Measurements from ENCODE around the gene AGAP2.
A peak's percentile ranks its signal among the peaks of the same experiment; 100 is the strongest.
"Not testable (repeated sequence)": the region's sequence is repeated elsewhere in the genome, so short reads cannot be mapped to it uniquely, and the experiment has no call there.

Gene AGAP2

DNA sequence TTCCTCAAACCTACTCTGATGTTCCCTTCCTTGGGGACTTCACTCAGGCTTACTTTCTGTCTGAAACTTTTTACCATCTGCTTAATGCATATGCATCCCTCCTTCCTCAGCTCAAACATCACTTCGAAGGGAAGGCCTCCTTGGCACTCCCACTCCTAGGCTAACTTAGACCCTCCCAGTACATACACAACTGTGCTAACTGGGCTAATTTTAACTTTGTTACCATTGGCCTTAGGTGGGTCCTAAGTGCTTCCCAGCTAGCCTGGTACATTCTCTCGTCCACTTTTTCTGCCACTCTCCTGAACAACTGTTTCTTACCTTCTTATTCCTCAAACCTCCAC lies 37.7 kb upstream of the AGAP2 start:
- Histone ChIP-seq H3K4me1 (ENCODE audit: insufficient read depth, low read length) (peaks cover 5% of the 10 kb centered on the region), H3K27ac (ENCODE audit: low read depth, low read length) (no peak overlapping the region), H3K9ac (ENCODE audit: low read length) (no peak overlapping the region), H3K27me3 (ENCODE audit: control insufficient read depth in 1 of 2, insufficient read depth in 2 of 2, low read length in 2 of 2) (no peaks in the 10 kb centered on the region), H3K36me3 (ENCODE audit: insufficient read depth, low read length) (peaks cover 10% of the 10 kb centered on the region), H3K4me3 (ENCODE audit: low read depth in 1 of 2, low read length in 2 of 2) (no peak overlapping the region), H3K9me3 (ENCODE audit: low read length) (no peaks in the 10 kb centered on the region)

DNA sequence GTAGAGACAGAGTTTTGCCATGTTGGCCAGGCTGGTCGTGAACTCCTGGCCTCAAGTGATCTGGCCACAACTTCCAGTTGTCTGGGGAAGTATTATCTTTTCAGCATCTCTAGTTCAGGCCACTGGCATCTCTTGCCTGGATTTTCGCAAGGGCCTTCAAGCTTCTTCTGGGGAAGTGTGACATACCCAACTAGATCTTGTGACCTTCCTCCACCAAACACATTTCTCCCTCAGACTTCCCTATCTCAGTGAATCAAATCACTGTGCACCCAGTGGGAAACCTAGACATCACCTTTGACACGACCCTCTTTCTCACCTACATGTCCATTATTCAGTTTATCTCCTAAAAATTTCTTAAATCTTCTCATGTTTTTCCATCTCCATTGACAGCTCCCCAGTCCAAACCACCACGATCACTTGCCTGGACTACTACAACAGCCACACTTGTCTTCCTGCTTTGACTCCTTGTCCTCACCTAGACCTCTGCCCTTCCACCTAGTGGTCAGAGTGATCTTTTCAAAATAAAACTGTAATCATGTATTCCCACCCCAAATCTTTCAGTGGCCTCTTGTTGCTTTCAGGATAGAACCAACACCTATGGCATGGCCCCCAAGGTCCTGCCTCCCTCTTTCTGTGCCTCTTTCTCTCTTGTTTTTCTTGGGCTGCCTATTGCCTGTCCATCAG lies 37.2 kb upstream of the AGAP2 start:
- H3K36me3 ChIP-seq (ENCODE audit: insufficient read depth, low read length) = peaks cover 9% of the 10 kb centered on the region
- H3K4me1 ChIP-seq (ENCODE audit: insufficient read depth, low read length) = peaks cover 5% of the 10 kb centered on the region
- H3K9me3 ChIP-seq (ENCODE audit: low read length) = no peaks in the 10 kb centered on the region
- no peak overlapping the region for H3K9ac ChIP-seq (ENCODE audit: low read length)
- H3K27ac ChIP-seq (ENCODE audit: low read depth, low read length) = no peak overlapping the region
- H3K4me3 ChIP-seq (ENCODE audit: low read depth in 1 of 2, low read length in 2 of 2) = no peak overlapping the region
- no peaks in the 10 kb centered on the region for H3K27me3 ChIP-seq (ENCODE audit: control insufficient read depth in 1 of 2, insufficient read depth in 2 of 2, low read length in 2 of 2)

DNA sequence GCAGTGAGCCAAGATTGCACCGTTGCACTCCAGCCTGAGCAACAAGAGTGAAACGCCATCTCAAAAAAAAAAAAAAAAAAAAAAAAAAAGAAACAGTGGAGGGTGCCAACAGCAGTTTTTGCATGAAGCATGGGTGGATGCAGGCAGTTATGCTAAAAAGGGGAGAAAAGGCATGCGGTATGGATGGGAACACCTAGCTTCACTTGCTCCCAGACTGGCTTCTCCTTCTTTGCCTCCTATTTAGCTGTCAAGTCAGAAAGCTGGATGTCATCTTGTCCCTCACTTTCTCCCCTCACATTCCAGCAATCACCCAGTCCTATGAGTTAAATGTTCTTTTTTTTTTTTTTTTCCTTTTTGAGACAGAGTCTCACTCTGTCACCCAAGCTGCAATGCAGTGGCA lies 36.5 kb upstream of the AGAP2 start:
- Histone ChIP-seq H3K9me3 (ENCODE audit: low read length) (no peaks in the 10 kb centered on the region), H3K27me3 (ENCODE audit: control insufficient read depth in 1 of 2, insufficient read depth in 2 of 2, low read length in 2 of 2) (no peaks in the 10 kb centered on the region), H3K9ac (ENCODE audit: low read length) (no peak overlapping the region), H3K4me3 (ENCODE audit: low read depth in 1 of 2, low read length in 2 of 2) (no peak overlapping the region), H3K4me1 (ENCODE audit: insufficient read depth, low read length) (peaks cover 5% of the 10 kb centered on the region), H3K27ac (ENCODE audit: low read depth, low read length) (no peak overlapping the region), H3K36me3 (ENCODE audit: insufficient read depth, low read length) (peaks cover 4% of the 10 kb centered on the region)

DNA sequence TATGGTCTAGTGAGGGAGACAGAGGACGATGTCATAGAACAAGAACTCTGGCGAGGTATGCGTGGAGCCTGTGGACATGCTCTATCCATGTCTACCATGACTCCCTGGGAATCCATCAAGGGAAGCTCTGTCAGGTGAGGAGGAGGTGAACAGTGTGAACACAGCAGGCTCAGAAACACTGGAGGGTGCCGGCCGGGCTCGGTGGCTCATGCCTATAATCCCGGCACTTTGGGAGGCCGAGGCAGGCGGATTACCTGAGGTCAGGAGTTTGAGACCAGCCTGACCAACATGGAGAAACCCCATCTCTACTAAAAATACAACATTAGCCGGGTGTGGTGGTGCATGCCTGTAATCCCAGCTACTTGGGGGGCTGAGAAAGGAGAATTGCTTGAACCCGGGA lies 36.1 kb upstream of the AGAP2 start:
- not testable (repeated sequence) for H3K36me3 ChIP-seq (ENCODE audit: insufficient read depth, low read length); H3K9me3 ChIP-seq (ENCODE audit: low read length); H3K27me3 ChIP-seq (ENCODE audit: control insufficient read depth in 1 of 2, insufficient read depth in 2 of 2, low read length in 2 of 2); H3K4me3 ChIP-seq (ENCODE audit: low read depth in 1 of 2, low read length in 2 of 2); H3K27ac ChIP-seq (ENCODE audit: low read depth, low read length); H3K9ac ChIP-seq (ENCODE audit: low read length); H3K4me1 ChIP-seq (ENCODE audit: insufficient read depth, low read length)

DNA sequence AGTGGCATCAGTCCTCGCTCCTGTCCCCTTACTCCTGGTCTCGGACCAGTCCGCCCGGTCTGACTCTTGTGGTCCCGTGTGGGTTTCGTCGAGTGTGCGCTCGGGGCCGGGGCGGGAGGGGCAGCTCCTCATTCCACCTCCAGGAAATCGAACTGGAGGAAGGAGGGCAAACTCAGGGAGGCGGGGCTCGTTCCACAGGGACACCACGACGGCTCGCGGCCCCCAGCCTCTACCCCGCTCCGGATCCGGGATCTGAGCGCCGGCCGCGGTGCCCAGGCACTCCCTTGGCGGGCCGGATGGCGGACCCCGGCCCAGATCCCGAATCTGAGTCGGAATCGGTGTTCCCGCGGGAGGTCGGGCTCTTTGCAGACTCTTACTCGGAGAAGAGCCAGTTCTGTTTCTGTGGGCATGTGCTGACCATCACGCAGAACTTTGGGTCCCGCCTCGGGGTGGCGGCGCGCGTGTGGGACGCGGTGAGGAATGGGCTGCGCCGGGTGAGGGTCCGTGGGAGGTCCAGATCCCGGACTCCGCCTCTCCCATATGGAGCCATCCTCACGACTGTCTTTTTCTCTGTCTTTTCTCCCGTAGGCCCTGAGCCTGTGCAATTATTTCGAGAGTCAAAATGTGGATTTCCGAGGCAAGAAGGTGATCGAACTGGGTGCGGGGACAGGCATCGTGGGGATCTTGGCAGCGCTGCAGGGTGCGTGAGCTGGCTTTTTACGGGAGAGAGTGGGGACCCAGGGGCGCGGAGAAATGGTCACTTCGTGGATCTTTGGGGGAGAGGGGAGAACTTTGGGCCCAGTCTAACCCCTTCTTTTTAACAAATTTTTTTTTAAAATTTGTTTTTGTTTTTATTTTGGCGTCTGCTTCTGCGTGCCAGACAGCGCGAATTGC lies 34.1 kb upstream of the AGAP2 start, which contains the start of gene EEF1AKMT3:
EEF1AKMT3 (plus strand) TSS at position 186 of the 894 bp plus-strand sequence; CDS start at position 297, 111 bp downstream.
- Histone ChIP-seq H3K4me3 (ENCODE audit: low read depth in 1 of 2, low read length in 2 of 2) (peak within 1 kb of the TSS; percentile 72 to 82), H3K27me3 (ENCODE audit: control insufficient read depth in 1 of 2, insufficient read depth in 2 of 2, low read length in 2 of 2) (no peaks in the 10 kb centered on the region), H3K27ac (ENCODE audit: low read depth, low read length) (peak within 1 kb of the TSS; percentile 95), H3K9ac (ENCODE audit: low read length) (peak within 1 kb of the TSS; percentile 55), H3K36me3 (ENCODE audit: insufficient read depth, low read length) (peaks cover 9% of the 10 kb centered on the region), H3K9me3 (ENCODE audit: low read length) (no peaks in the 10 kb centered on the region), H3K4me1 (ENCODE audit: insufficient read depth, low read length) (peaks cover 5% of the 10 kb centered on the region)

DNA sequence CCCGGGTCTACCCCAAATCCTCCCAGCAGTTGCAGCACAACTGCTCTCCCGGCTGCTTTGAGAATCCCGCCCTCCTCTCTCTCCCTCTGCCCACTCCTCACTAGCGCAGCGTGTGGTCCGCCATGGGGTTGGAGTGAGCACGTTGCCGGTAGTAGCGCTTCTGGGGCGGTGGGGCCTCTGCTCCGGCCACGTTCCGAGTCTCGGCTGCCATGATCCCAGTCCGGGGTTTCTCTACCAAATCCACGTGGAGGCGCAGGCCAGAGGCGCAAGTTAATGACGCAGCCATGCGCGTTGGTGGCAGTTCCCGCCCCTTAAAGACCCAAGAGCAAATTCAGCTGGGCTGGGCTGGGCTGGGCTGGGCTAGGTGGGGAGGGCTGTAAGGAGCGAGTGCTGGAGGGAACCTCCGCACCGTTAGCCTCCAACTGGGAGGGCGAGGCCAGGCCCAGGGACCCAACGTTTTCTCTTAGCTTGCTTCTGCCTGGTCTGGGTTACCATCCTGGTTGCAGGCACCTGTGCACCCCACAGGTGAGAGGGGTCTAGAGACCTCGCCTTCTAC lies 33.4 kb upstream of the AGAP2 start, which contains the start of gene METTL1:
METTL1 (minus strand) TSS at position 233 of the 556 bp plus-strand sequence; CDS start at position 211, 22 bp downstream.
- Histone ChIP-seq H3K27me3 (ENCODE audit: control insufficient read depth in 1 of 2, insufficient read depth in 2 of 2, low read length in 2 of 2) (no peaks in the 10 kb centered on the region), H3K36me3 (ENCODE audit: insufficient read depth, low read length) (peaks cover 9% of the 10 kb centered on the region), H3K4me3 (ENCODE audit: low read depth in 1 of 2, low read length in 2 of 2) (peak within 1 kb of the TSS; percentile 72 to 82), H3K9me3 (ENCODE audit: low read length) (no peaks in the 10 kb centered on the region), H3K4me1 (ENCODE audit: insufficient read depth, low read length) (peaks cover 7% of the 10 kb centered on the region), H3K27ac (ENCODE audit: low read depth, low read length) (peak within 1 kb of the TSS; percentile 95), H3K9ac (ENCODE audit: low read length) (peak within 1 kb of the TSS; percentile 55)

DNA sequence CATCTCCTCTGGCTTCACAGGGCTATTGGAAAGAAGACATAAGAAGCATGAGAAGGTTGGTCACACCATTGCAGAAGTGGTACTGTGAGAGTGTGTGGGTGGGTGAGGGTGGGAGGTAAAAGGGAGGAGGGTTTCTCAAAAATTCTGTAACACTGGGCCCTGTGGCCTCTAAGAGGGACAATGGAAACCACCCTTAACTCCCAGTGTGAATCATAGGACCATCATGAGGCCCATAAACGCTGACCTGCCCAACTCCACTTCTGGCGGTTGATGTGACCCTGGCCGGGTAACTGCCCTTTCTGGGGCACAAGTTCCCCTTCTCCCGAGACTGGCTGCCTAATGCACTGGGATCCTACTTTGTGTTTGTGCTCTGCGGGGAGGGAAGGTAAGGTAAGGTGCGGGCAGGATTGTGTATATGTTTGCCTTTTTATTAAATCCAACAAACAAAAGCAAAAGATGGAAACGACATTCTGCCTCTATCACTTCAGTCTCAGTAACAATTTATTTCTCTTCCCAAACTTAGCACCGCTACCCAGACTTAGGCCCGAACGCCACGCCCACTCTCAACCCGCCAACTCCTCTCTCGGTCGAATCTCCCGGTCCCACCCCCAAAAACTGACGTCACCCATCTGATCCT lies 32.8 kb upstream of the AGAP2 start:
- Histone ChIP-seq H3K36me3 (ENCODE audit: insufficient read depth, low read length) (peaks cover 9% of the 10 kb centered on the region), H3K4me3 (ENCODE audit: low read depth in 1 of 2, low read length in 2 of 2) (peak overlapping the region; percentile 72 to 82), H3K4me1 (ENCODE audit: insufficient read depth, low read length) (peaks cover 13% of the 10 kb centered on the region), H3K27ac (ENCODE audit: low read depth, low read length) (peak overlapping the region; percentile 95), H3K9me3 (ENCODE audit: low read length) (no peaks in the 10 kb centered on the region), H3K27me3 (ENCODE audit: control insufficient read depth in 1 of 2, insufficient read depth in 2 of 2, low read length in 2 of 2) (peaks cover 0 to under 1% of the 10 kb centered on the region in 2 donors), H3K9ac (ENCODE audit: low read length) (peak overlapping the region; percentile 8)

DNA sequence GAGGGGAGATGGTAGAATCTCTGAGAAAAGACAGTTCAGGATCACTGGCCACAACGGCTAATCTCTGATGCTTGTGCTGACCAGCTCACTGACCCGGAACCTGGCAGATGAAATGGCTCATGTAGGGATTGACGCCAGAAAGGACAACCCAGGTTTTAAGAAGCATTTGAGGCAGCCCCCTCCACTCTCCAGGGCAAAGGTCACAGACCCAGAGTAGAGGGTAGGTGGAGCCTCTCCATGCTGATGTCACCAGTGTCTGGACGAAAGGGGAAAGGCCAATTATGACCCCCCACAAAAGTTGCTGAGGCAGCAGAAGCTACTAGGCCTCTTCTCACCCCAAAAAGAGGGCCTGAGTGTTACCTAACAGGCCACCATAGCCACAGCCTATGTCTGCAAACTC lies 32.2 kb upstream of the AGAP2 start:
- Histone ChIP-seq H3K27me3 (ENCODE audit: control insufficient read depth in 1 of 2, insufficient read depth in 2 of 2, low read length in 2 of 2) (peaks cover 4 to 6% of the 10 kb centered on the region in 2 donors), H3K36me3 (ENCODE audit: insufficient read depth, low read length) (peaks cover 5% of the 10 kb centered on the region), H3K4me3 (ENCODE audit: low read depth in 1 of 2, low read length in 2 of 2) (no peak overlapping the region), H3K27ac (ENCODE audit: low read depth, low read length) (no peak overlapping the region), H3K9ac (ENCODE audit: low read length) (no peak overlapping the region), H3K4me1 (ENCODE audit: insufficient read depth, low read length) (peaks cover 19% of the 10 kb centered on the region), H3K9me3 (ENCODE audit: low read length) (no peaks in the 10 kb centered on the region)

DNA sequence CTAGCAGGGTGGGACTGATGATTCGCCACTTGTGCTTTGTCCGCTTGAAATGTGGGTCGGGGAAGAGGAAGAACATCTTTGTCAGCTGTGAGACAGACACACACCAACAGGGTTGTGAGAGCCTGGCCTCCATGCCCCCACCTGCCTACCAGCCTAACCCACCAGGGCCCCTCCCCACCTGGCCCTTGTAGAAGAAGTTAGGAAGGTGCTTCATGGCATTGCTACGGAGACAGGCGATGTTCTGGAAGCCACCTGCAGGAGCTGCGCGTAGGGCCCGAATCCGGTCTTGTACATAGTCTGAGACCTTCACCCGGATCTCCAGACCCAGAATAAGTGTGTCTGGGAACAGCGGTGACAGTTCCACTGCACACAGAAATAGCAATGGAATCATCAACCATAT lies 31.1 kb upstream of the AGAP2 start:
- Histone ChIP-seq H3K27ac (ENCODE audit: low read depth, low read length) (no peak overlapping the region), H3K9ac (ENCODE audit: low read length) (no peak overlapping the region), H3K9me3 (ENCODE audit: low read length) (no peaks in the 10 kb centered on the region), H3K27me3 (ENCODE audit: control insufficient read depth in 1 of 2, insufficient read depth in 2 of 2, low read length in 2 of 2) (peaks cover 16 to 17% of the 10 kb centered on the region in 2 donors), H3K4me1 (ENCODE audit: insufficient read depth, low read length) (peaks cover 31% of the 10 kb centered on the region), H3K36me3 (ENCODE audit: insufficient read depth, low read length) (peaks cover 5% of the 10 kb centered on the region), H3K4me3 (ENCODE audit: low read depth in 1 of 2, low read length in 2 of 2) (no peak overlapping the region)

DNA sequence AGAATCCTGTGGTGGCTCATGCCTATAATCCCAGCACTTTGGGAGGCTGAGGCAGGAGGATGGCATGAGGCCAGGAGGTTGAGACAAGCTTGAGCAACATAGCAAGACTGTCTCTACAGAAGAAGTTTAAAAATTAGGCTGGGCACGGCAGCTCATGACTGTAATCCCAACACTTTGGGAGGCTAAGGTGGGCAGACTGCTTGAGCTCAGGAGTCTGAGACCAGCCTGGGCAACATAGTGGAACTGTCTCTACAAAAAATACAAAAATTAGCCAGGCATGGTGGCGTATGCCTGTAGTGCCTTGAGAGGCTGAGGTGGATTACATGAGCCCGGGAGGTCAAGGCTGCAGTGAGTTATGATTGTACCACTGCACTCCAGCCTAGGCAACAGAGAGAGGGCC lies 29.3 kb upstream of the AGAP2 start:
- Histone ChIP-seq H3K4me3 (ENCODE audit: low read depth in 1 of 2, low read length in 2 of 2) (no peak overlapping the region), H3K27me3 (ENCODE audit: control insufficient read depth in 1 of 2, insufficient read depth in 2 of 2, low read length in 2 of 2) (peaks cover 33 to 34% of the 10 kb centered on the region in 2 donors)

DNA sequence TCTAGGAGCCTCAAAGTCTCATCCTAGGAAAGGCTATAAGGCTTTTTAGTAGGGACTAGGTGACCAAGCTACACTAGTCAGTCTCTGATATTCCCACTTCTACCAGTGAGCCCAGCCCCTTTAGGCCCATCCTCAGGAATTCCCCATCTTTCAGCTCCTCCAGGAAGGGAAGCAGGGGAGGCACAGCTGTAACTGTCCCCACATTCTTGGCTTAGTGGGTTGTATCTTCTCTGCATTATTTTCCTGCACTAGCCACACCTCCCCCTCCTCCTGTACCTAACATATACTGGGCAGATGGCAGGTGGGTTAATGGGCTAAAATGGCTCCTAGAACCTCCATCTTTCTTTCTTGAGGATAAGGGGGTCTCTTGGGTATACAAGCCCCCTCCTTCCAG lies 28.8 kb upstream of the AGAP2 start:
- Histone ChIP-seq H3K27ac (ENCODE audit: low read depth, low read length) (no peak overlapping the region), H3K27me3 (ENCODE audit: control insufficient read depth in 1 of 2, insufficient read depth in 2 of 2, low read length in 2 of 2) (peaks cover 38 to 39% of the 10 kb centered on the region in 2 donors), H3K36me3 (ENCODE audit: insufficient read depth, low read length) (peaks cover 5% of the 10 kb centered on the region), H3K4me3 (ENCODE audit: low read depth in 1 of 2, low read length in 2 of 2) (no peak overlapping the region), H3K9me3 (ENCODE audit: low read length) (no peaks in the 10 kb centered on the region), H3K9ac (ENCODE audit: low read length) (no peak overlapping the region), H3K4me1 (ENCODE audit: insufficient read depth, low read length) (peaks cover 29% of the 10 kb centered on the region)

More for the DNA sequence above, 29.3 kb upstream of the AGAP2 start:
- peaks cover 29% of the 10 kb centered on the region for H3K4me1 ChIP-seq (ENCODE audit: insufficient read depth, low read length)
- H3K27ac ChIP-seq (ENCODE audit: low read depth, low read length) = no peak overlapping the region
- no peaks in the 10 kb centered on the region for H3K9me3 ChIP-seq (ENCODE audit: low read length)
- H3K36me3 ChIP-seq (ENCODE audit: insufficient read depth, low read length) = peaks cover 5% of the 10 kb centered on the region
- no peak overlapping the region for H3K9ac ChIP-seq (ENCODE audit: low read length)

All from muscle layer of colon (tissue), 2 donors.